GM13976 (cell line): ENCODE results near the gene SPDYE6.

ENCODE experiments used
- DNase-seq: peaks from one replicate; pipeline ENCODE4 v3.0.0; 2012; ENCODE audit warnings: low spot score
- in situ Hi-C: fragments of 300-500 bp; cut with MboI; formaldehyde crosslinking; loops from one replicate; pipeline ENCODE4 v1.12.0; 2022; ENCODE audit warnings: low sequenced_read_pairs, mixed read lengths, inconsistent platforms; ENCODE audit not compliant: unreplicated experiment
- TF ChIP-seq, protein P1 (sequence below): IDR thresholded peaks from 2 replicates; pipeline ENCODE4 v1.5.1; 2012; ENCODE audit warnings: borderline replicate concordance, mild to moderate bottlenecking; ENCODE audit not compliant: insufficient read depth; ENCODE audit errors: extremely low read depth, missing control alignments, control extremely low read depth

Gene SPDYE6

DNA sequence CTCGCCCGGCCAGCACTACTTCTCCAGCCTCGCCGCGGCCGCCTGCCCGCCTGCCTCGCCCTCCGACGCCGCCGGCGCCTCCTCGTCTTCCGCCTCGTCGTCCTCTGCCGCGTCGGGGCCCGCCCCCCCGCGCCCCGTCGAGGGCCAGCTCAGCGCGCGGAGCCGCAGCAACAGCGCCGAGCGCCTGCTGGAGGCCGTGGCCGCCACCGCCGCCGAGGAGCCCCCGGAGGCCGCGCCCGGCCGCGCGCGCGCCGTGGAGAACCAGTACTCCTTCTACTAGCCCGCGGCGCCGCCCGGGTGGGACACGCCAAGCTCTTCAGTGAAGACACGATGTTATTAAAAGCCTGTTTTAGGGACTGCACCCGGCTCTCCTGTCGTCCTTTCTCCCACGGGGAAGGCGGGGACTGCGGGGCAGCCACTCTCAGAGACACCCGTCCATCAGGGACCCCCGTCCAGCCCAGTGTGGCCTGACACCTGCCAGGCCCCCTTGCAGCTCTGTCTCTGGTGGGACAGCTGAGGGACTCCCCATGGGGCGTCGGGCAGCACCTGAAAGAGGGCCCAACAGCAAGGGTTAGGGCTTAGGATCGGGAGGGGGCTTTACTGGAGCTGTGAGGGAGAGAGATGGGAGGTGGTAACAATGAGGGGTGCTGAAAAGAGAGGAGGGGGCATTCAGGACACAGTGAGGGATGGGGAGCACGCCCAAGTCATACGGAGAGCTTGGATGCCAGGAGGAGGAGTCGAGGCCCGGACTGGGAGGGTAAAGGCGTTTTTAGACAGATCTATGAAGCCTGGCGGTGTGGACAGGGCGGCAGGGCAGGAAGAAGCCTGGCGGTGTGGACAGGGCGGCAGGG, 34.7 kb downstream of the SPDYE6 start:
- TF ChIP-seq, protein P1, sequence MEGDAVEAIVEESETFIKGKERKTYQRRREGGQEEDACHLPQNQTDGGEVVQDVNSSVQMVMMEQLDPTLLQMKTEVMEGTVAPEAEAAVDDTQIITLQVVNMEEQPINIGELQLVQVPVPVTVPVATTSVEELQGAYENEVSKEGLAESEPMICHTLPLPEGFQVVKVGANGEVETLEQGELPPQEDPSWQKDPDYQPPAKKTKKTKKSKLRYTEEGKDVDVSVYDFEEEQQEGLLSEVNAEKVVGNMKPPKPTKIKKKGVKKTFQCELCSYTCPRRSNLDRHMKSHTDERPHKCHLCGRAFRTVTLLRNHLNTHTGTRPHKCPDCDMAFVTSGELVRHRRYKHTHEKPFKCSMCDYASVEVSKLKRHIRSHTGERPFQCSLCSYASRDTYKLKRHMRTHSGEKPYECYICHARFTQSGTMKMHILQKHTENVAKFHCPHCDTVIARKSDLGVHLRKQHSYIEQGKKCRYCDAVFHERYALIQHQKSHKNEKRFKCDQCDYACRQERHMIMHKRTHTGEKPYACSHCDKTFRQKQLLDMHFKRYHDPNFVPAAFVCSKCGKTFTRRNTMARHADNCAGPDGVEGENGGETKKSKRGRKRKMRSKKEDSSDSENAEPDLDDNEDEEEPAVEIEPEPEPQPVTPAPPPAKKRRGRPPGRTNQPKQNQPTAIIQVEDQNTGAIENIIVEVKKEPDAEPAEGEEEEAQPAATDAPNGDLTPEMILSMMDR, result no peak
- peak; percentile 48 for DNase-seq
- in situ Hi-C loops, result no loop called here

DNA sequence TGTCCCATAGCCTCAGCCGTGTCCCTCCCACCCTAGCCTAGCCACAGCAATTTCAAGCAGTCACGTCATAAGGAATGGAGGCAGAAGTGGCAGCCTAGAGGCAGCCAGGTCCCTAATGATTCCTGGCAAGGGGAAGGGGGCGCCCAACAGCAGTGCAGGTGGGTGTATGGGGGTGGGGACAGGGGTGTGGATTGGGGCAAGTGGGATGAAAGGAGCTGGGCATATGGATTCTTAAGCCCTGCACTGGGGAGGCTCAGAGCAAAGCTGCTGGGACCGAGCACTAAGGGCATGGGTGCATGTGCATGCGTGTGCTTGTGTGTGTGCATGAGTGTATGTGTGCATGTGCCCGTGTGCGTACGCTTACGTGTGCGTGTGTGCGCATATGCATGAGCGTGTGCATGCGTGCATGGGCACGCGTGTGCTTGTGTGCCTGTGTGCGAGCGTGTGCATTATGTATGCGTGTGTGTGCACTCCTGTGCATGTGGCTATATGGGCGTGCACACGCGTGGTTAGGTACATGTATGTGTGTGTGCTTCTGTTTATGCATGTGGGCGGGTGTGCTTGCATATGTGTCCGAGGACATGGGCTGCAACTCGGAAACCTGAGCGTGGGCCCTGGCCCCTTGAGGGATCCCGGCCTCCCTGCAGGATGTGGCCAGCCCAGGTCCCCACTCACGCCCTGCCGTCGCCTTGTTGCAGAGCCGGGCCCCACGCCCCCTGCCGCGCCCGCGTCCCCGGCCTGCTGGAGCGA, 35.5 kb downstream of the SPDYE6 start:
- in situ Hi-C loops, result no loop called here
- TF ChIP-seq, protein P1, result no peak
- no peak for DNase-seq

DNA sequence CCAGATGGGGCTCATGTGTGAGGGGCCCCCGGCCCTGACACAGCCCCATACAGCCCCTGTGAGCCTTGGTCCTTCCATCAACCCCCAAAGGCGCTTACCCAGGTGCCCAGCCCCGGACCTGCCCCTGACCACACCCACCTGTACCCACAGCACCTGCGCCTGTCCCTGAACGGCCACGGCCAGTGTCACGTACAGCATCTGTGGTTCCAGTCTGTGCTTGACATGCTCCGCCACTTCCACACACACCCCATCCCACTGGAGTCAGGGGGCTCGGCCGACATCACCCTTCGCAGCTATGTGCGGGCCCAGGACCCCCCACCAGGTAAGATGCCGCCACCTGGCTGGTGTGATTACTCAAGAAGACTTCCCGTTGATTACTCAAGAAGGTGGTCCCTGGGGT, 36.1 kb downstream of the SPDYE6 start:
- peak; percentile 28 for DNase-seq
- in situ Hi-C loops, result no loop called here
- TF ChIP-seq, protein P1, result no peak

DNA sequence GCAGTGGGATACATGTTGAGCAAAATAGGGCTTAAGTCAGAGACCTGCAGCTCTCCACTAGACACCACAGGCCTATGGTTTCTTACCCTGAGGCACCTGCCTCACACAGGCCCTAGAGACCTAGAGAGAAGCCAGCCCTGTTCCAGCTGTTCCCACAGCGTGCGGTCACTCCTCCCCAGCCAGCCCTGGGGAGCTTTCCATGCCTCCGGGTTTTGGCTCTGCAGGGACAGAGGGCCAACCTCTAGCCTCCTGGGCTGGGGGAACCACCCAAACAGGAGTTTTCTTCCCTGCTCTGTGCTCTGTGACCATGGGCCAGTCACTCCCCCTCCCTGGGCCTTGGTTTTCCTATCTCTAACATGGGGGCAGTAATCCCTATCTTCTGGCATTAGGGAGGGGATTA, 36.6 kb downstream of the SPDYE6 start:
- TF ChIP-seq, protein P1, result no peak
- in situ Hi-C loops, result no loop called here
- DNase-seq, result no peak

DNA sequence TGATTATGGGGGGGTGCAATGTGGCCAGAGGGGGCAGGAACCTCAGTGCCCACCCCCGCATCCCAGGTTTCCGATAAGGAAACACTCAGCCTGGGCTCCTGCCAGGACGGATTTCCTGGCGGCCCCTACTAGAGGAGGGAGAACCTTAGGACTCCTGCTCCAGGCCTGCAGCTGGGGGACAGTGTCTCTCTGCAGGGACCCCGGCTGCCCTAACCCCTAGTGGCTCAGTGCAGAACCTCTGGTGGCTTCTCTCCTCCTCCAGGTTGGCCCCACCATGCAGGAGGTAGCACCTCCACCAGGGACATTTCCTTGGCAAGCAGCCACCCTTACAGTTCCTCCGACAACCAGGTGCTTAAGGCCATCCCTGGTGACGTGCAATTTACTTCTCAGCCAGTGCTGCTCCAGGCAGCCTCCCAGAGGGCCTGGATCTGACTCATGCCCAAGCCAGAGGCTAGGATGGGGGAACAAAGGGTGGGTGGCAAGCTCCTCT, 37.7 kb downstream of the SPDYE6 start:
- TF ChIP-seq, protein P1, result no peak
- in situ Hi-C loops, result no loop called here
- no peak for DNase-seq

DNA sequence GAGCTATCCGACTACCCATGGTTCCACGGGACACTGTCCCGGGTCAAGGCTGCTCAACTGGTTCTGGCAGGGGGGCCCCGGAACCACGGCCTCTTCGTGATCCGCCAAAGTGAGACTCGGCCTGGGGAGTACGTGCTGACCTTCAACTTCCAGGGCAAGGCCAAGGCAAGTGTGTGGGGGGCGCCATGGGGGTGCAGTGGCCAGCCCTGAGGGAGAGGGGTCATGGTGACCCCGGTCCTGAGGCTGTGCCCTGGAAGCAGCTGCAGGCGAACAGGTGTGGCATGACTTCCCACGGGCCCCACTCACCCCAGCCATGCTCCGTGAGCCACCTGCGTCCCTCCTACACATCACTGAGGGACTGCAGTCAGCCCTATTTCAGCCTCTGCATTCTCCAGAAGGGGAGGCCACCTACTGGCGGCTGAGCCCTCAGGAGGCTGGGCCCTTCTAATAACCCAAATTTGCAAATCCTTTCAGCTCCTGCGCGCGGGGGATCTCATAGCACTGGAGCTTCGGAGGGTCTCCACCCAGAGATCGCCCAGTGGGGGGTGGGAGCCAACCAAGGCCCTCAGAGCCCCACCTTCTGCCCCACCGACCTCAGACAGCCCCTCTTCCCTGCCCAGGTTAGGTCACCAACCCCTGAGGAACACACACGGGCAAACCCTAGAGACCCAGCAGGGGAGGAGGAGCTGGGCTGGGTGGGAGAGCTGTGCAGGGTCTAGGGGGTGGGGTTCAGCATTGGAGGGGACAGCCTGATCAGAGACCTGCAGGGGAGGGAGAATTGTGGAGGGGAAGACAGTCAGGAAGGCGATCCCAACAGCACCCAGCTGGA, 38.8 kb downstream of the SPDYE6 start:
- in situ Hi-C loops, result no loop called here
- DNase-seq, result no peak
- TF ChIP-seq, protein P1, result peak; percentile 26
